Measurements from ENCODE around the gene SAMD14. TPM values are rescaled to one million over a fixed set of nuclear protein-coding genes. Genes with fewer than 3 reads are reported as not detected.

The SAMD14 gene
- total and polyA plus RNA-seq, 3 experiments from 2014 or later: 0.92 to 1.3 TPM; not detected in 1

DNA sequence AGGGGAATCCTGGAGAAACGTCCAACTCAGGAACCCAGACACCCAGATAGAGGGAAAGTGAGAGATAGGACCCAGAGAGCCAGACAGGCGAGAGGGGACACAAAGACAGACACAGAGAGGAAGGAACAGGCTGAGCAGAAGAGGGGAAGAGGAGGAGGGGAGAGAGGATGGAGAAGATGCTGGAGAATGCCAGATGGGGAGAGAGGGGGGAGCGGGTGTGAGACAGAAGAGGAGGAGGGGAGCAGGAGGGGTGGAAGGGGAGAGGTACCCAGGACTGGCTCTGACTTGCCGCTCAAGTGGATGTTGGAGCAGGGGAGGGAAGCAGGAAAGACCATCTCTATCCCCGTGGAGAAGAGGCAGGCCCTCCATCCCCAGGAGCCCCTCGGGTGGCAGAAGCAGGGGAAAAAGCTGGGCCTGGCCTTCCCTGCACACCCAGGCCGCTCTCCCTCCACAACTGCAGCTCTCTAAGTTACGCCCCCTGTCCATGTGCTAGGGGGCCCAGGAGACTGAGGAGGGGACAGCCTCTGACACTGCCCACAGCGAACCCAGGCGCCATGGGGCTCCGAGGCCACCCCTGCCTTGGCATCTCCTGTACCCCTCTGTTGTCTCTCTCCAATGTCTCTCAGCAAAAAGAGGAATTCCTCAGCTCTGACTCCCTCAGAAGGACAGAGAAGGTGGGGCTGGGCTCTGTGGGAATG is 15.7 kb upstream of the SAMD14 start:
- Histone ChIP-seq H3K4me3 (ENCODE audit: low read length) (no peak overlapping the region), H3K27me3 (ENCODE audit: insufficient read depth, low read length, poor library complexity, severe bottlenecking) (no peaks in the 10 kb centered on the region), H3K4me1 (ENCODE audit: insufficient read depth, low read length) (peaks cover 74% of the 10 kb centered on the region), H3K9me3 (ENCODE audit: low read length) (no peaks in the 10 kb centered on the region), H3K36me3 (ENCODE audit: insufficient read depth, low read length) (peaks cover 15% of the 10 kb centered on the region), H3K27ac (ENCODE audit: low read depth, low read length) (no peak overlapping the region)
- no peak for DNase-seq
- Mint-ChIP-seq H3K27me3 (peaks cover 0 to 3% of the 10 kb centered on the region in 2 donors), H3K4me3 (peak overlapping the region; percentile 14 to 100 (median 93)), H3K36me3 (peaks cover 5 to 62% (median 16%) of the 10 kb centered on the region in 3 donors), H3K9me3 (no peaks in the 10 kb centered on the region), H3K27ac (peak overlapping the region; percentile 57 to 97 (median 88)), H3K4me1 (peaks cover 61 to 79% (median 73%) of the 10 kb centered on the region in 3 donors)
- POLR2A ChIA-PET: interaction anchor here (1.2 kb wide), 1 partner anchor 15 kb away, joined by 6 read pairs; no protein-coding TSS in a partner anchor
- CTCF ChIA-PET: interaction anchor here (0.8 to 3.3 kb wide), 10 partner anchors 9 to 30 kb away, joined by 3 to 28 read pairs (median 4); no protein-coding TSS in a partner anchor

DNA sequence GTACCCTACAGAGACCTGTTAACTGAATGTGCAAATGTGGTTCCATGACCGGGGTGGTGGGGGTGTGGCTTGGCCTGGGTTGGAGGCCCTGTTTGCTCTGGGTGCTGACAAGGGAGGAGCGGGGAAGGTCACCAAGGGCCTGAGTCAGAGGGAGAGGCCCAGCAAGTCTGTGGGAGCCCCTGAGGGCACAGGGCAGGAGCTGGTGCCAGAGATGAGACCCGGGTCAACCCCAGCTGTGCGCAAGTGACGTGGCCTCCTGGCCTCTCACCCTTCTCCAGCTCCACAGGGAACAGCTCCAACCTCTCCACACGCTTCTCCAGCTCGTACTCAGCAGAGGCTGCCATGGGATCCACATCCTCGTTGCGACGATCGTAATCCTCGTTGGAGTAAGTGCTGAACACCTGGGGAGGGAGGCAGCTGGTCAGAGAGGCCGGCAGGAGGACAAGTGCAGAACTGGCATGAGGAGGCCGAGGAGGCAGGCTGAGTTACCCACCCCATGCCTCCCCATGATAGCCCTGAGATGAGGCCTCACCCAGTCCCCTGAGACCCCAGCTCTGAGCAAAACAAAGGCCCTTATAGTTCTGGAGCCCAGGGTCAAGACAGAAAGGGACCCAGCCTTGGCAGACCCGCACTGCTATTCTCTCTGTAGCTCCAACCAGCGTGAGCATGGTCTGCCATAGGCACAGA is 15.0 kb upstream of the SAMD14 start:
- ChIA-PET POLR2A (interaction anchor here (1.2 kb wide), 1 partner anchor 16 kb away, joined by 6 read pairs; no protein-coding TSS in a partner anchor), CTCF (interaction anchor here (0.8 to 1.5 kb wide), 6 partner anchors 12 to 27 kb away, joined by 3 to 7 read pairs (median 4); no protein-coding TSS in a partner anchor)
- H3K9me3 Mint-ChIP-seq: no peaks in the 10 kb centered on the region
- H3K27me3 Mint-ChIP-seq: peaks cover 0 to 3% of the 10 kb centered on the region in 2 donors
- no peaks in the 10 kb centered on the region for H3K9me3 ChIP-seq (ENCODE audit: low read length)
- H3K27me3 ChIP-seq (ENCODE audit: insufficient read depth, low read length, poor library complexity, severe bottlenecking): no peaks in the 10 kb centered on the region
- H3K4me1 ChIP-seq (ENCODE audit: insufficient read depth, low read length): peaks cover 81% of the 10 kb centered on the region
- peak in 1 of 5 donors; percentile 39 for DNase-seq
- peak overlapping the region; percentile 37 to 86 (median 61) for H3K4me3 Mint-ChIP-seq
- H3K27ac Mint-ChIP-seq: peak overlapping the region; percentile 59 to 95 (median 82)
- no peak overlapping the region for H3K4me3 ChIP-seq (ENCODE audit: low read length)
- no peak overlapping the region for H3K27ac ChIP-seq (ENCODE audit: low read depth, low read length)
- H3K4me1 Mint-ChIP-seq: peaks cover 68 to 86% (median 80%) of the 10 kb centered on the region in 3 donors
- peaks cover 5 to 69% (median 17%) of the 10 kb centered on the region in 3 donors for H3K36me3 Mint-ChIP-seq
- H3K36me3 ChIP-seq (ENCODE audit: insufficient read depth, low read length): peaks cover 15% of the 10 kb centered on the region

DNA sequence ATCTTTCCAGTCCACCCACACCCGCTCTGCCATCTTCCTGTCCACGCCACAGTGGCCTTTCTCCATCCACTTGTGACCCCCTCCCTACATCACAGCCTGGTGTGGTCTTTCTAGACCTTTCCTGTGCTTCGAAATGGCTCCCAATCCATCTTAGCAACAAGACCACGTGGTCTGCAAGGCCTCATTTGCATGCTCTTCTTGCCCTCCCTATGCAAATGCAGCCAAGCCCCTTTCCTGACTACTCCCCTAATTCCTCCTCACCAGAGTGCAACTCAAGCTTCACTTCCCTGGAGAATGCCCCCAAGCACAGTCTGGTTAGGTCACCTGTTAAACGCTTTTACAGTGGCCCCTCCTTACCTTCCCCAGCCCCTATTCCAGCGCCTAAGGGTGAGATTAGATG is 14.4 kb upstream of the SAMD14 start:
- peaks cover 0 to 3% of the 10 kb centered on the region in 2 donors for H3K27me3 Mint-ChIP-seq
- peak overlapping the region; percentile 36 to 90 (median 76) for H3K27ac Mint-ChIP-seq
- H3K4me3 Mint-ChIP-seq: peak overlapping the region in 6 of 7 donors; percentile 2 to 86 (median 59)
- peak in 1 of 5 donors; percentile 23 for DNase-seq
- Histone ChIP-seq H3K36me3 (ENCODE audit: insufficient read depth, low read length) (peaks cover 19% of the 10 kb centered on the region), H3K27me3 (ENCODE audit: insufficient read depth, low read length, poor library complexity, severe bottlenecking) (no peaks in the 10 kb centered on the region), H3K27ac (ENCODE audit: low read depth, low read length) (no peak overlapping the region), H3K9me3 (ENCODE audit: low read length) (no peaks in the 10 kb centered on the region), H3K4me1 (ENCODE audit: insufficient read depth, low read length) (peaks cover 87% of the 10 kb centered on the region), H3K4me3 (ENCODE audit: low read length) (no peak overlapping the region)
- ChIA-PET CTCF (interaction anchor here (1.0 to 1.5 kb wide), 3 partner anchors 12 to 17 kb away, joined by 4 to 7 read pairs (median 4); no protein-coding TSS in a partner anchor), POLR2A (no interaction called here)
- H3K4me1 Mint-ChIP-seq: peaks cover 74 to 92% (median 85%) of the 10 kb centered on the region in 3 donors
- peaks cover 9 to 75% (median 22%) of the 10 kb centered on the region in 3 donors for H3K36me3 Mint-ChIP-seq
- no peaks in the 10 kb centered on the region for H3K9me3 Mint-ChIP-seq

DNA sequence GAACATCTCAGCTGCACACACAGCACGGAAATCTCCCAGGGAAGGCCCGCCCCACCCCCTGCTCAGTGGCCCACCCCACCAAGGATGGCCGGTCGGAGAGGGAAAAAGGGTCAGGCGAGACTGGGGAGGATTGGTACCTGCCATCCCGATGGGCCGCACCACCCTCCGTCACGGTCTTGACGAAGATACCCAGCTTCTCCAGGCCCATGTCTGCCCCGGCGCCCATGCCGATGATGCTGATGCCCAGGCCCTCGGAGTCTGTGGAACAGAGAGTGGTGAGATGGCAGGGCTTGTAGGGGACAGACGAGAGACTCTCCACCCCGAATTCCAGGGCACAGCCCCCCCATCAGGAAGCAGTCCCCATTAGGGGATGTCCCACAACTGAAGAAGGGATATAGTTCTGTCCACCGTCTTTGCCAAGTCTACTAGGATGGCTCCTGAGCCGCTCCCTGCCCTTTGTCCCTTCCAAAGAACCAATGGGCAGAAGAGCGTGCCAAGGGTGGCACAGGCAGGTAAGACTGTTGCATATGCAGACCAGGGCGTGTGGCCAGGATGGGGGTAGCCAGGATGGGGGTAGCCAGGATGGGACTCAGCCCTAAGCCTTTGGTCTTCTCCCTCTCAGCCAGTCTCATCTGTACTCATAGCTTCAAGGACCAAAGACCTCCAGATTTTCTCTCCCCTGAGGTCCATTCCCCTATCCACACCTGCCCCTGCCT is 13.7 kb upstream of the SAMD14 start:
- Mint-ChIP-seq H3K4me3 (peak overlapping the region in 4 of 7 donors; percentile 32 to 86 (median 50)), H3K9me3 (no peaks in the 10 kb centered on the region), H3K27me3 (peaks cover 0 to 3% of the 10 kb centered on the region in 2 donors), H3K27ac (peak overlapping the region in 7 of 8 donors; percentile 38 to 91 (median 89)), H3K4me1 (peaks cover 74 to 92% (median 85%) of the 10 kb centered on the region in 3 donors), H3K36me3 (peaks cover 9 to 80% (median 22%) of the 10 kb centered on the region in 3 donors)
- ChIA-PET CTCF (interaction anchor here (1.5 kb wide), 2 partner anchors 13 to 15 kb away, joined by 4 to 7 read pairs; no protein-coding TSS in a partner anchor), POLR2A (no interaction called here)
- Histone ChIP-seq H3K27me3 (ENCODE audit: insufficient read depth, low read length, poor library complexity, severe bottlenecking) (no peaks in the 10 kb centered on the region), H3K4me1 (ENCODE audit: insufficient read depth, low read length) (peaks cover 91% of the 10 kb centered on the region), H3K36me3 (ENCODE audit: insufficient read depth, low read length) (peaks cover 27% of the 10 kb centered on the region), H3K27ac (ENCODE audit: low read depth, low read length) (no peak overlapping the region), H3K4me3 (ENCODE audit: low read length) (no peak overlapping the region), H3K9me3 (ENCODE audit: low read length) (no peaks in the 10 kb centered on the region)
- DNase-seq: no peak

DNA sequence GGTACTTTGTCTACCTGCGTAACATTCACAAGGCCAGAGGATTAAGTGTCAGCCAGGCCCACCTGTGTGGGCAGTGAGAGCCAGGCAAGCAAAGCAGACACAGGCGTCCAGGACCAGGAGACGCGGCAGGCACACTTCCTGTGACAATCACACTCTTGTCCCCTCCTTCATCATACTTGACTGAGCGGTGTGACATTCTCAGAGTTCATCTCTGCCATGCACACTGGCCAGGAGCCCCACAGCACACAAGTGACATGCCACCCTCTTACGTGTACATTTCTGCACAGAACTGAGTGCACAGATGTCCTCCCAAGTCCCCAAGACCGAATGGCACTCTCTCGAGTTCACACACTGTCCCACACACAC is 11.8 kb upstream of the SAMD14 start:
- H3K27ac ChIP-seq (ENCODE audit: low read depth, low read length): no peak overlapping the region
- H3K4me1 ChIP-seq (ENCODE audit: insufficient read depth, low read length): peaks cover 74% of the 10 kb centered on the region
- CTCF ChIA-PET: interaction anchor here (1.0 to 5.3 kb wide), 8 partner anchors 10 to 59 kb away, joined by 3 to 52 read pairs (median 13); partner anchors contain the start of gene PPP1R9B
- H3K9me3 ChIP-seq (ENCODE audit: low read length): no peaks in the 10 kb centered on the region
- H3K27me3 Mint-ChIP-seq: peaks cover 0 to under 1% of the 10 kb centered on the region in 2 donors
- H3K4me1 Mint-ChIP-seq: peaks cover 68 to 89% (median 76%) of the 10 kb centered on the region in 3 donors
- DNase-seq: peak in 2 of 5 donors; percentile 19 to 45
- H3K36me3 Mint-ChIP-seq: peaks cover 27 to 93% (median 38%) of the 10 kb centered on the region in 3 donors
- no peaks in the 10 kb centered on the region for H3K27me3 ChIP-seq (ENCODE audit: insufficient read depth, low read length, poor library complexity, severe bottlenecking)
- H3K4me3 Mint-ChIP-seq: peak overlapping the region; percentile 63 to 86 (median 74)
- H3K9me3 Mint-ChIP-seq: no peaks in the 10 kb centered on the region
- peaks cover 46% of the 10 kb centered on the region for H3K36me3 ChIP-seq (ENCODE audit: insufficient read depth, low read length)
- no peak overlapping the region for H3K4me3 ChIP-seq (ENCODE audit: low read length)
- POLR2A ChIA-PET: no interaction called here
- H3K27ac Mint-ChIP-seq: peak overlapping the region; percentile 79 to 98 (median 90)

DNA sequence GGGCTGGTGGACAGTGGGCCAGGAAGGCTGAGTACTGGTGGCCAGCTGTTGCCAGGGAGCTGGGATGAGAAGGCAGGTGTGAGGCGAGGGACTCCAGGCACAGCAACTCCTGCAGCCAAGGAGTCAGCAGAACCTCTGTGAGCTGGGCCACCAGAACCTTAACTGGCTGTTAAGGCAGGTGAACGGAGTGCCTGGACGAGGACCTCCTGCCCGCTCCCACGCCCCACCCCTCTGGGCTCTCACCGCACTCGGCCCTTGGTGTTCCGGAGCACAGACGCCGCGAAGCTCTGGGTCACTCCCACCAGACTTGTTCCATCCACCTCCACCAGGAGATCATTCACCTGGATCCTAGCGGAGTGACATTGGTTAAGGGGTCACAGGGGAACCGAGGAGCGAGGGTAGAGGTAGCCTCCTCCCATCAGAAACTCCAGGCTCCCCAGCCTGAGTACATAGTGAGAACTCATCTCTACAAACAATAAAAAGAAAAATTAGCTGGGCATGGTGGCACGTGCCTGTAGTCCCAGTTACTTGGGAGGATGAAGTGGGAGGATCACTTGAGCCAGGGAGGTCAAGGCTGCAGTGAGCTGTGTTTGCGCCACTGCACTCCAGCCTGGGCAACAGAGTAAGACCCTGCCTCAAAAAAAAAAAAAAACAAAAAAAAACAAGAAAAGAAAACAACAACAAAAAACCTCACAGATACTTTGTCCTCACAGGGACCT is 11.2 kb upstream of the SAMD14 start:
- Mint-ChIP-seq H3K27me3 (peaks cover 0 to 1% of the 10 kb centered on the region in 2 donors), H3K27ac (peak overlapping the region; percentile 79 to 98 (median 90)), H3K4me3 (peak overlapping the region; percentile 63 to 86 (median 76)), H3K9me3 (no peaks in the 10 kb centered on the region), H3K36me3 (peaks cover 31 to 96% (median 43%) of the 10 kb centered on the region in 3 donors), H3K4me1 (peaks cover 64 to 84% (median 71%) of the 10 kb centered on the region in 3 donors)
- CTCF ChIA-PET: interaction anchor here (0.9 to 5.3 kb wide), 14 partner anchors 10 to 205 kb away, joined by 3 to 52 read pairs (median 6); partner anchors contain the start of genes PPP1R9B and XYLT2
- Histone ChIP-seq H3K9me3 (ENCODE audit: low read length) (no peaks in the 10 kb centered on the region), H3K36me3 (ENCODE audit: insufficient read depth, low read length) (peaks cover 50% of the 10 kb centered on the region), H3K27me3 (ENCODE audit: insufficient read depth, low read length, poor library complexity, severe bottlenecking) (no peaks in the 10 kb centered on the region), H3K4me1 (ENCODE audit: insufficient read depth, low read length) (peaks cover 68% of the 10 kb centered on the region), H3K27ac (ENCODE audit: low read depth, low read length) (no peak overlapping the region), H3K4me3 (ENCODE audit: low read length) (peak overlapping the region; percentile 26)
- peak in 1 of 5 donors; percentile 40 for DNase-seq
- POLR2A ChIA-PET: interaction anchor here (1.3 to 1.6 kb wide), 2 partner anchors 8 to 11 kb away, joined by 5 to 6 read pairs; no protein-coding TSS in a partner anchor
